ENCODE data around the gene HMCN2. TPM values are rescaled to one million over a fixed set of nuclear protein-coding genes. Genes with fewer than 3 reads are reported as not detected.

The HMCN2 gene
- polyA plus RNA-seq, 1 of the 3 experiments (the other 2 are of a cell fraction) = 0.15 TPM

DNA sequence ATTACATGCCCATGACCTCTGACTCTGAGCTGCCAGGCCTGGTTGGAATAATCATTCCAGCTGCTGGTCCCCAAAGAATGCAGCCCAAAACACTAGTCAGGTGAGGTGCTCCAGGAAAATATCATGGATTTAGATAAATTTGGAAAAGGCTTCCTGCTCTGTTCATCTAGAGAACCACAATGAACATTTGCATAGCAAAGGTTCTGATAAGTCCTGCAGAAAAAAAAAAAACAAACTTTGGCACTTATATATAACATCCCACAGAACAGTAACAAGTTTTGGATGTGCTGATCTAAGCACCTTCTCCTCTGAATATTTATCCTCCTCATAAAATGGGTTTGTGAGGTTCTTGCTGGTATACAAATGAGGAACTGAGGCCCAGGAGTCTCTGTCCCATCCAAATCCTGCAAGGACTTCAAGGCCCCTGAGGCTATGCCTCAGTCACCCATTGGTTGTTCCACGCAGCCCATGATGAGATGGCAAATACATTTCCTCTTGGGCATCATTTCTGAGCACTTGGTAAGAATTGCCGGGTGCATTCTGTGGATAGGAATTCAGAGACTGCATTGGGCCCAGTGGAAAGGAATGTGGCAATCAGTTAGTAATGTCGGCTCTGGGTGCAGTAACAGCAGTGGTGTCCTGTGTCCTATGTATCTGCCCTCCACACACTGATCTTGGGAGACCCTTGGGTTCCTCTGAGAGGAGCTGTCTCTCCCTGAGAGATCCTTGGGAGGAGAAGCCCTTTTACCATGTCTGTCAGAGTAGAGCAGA lies 105.8 kb downstream of the HMCN2 start (continued):
- TF ChIP-seq, protein P1, sequence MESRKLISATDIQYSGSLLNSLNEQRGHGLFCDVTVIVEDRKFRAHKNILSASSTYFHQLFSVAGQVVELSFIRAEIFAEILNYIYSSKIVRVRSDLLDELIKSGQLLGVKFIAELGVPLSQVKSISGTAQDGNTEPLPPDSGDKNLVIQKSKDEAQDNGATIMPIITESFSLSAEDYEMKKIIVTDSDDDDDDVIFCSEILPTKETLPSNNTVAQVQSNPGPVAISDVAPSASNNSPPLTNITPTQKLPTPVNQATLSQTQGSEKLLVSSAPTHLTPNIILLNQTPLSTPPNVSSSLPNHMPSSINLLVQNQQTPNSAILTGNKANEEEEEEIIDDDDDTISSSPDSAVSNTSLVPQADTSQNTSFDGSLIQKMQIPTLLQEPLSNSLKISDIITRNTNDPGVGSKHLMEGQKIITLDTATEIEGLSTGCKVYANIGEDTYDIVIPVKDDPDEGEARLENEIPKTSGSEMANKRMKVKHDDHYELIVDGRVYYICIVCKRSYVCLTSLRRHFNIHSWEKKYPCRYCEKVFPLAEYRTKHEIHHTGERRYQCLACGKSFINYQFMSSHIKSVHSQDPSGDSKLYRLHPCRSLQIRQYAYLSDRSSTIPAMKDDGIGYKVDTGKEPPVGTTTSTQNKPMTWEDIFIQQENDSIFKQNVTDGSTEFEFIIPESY (IDR thresholded peaks at IDR 0.05; ENCODE audit: borderline replicate concordance, low read depth) = no peak
- TF ChIP-seq SIN3A (IDR thresholded peaks at IDR 0.05; ENCODE audit: borderline replicate concordance, low read depth, low read length) (no peak), MXI1 (IDR thresholded peaks at IDR 0.05; ENCODE audit: low read depth, low read length) (no peak), POLR2AphosphoS5 (IDR thresholded peaks at IDR 0.05; ENCODE audit: low read depth, low read length) (no peak)

- Histone ChIP-seq H3K36me3 (replicated peaks in 1 of 2; ENCODE audit: control insufficient read depth in 1 of 2, insufficient read depth in 2 of 2, low read length in 1 of 2) (no peaks in the 10 kb centered on the region), H3K79me2 (ENCODE audit: insufficient read depth) (no peaks in the 10 kb centered on the region), H3K9me3 (no peaks in the 10 kb centered on the region), H3F3A (replicated peaks; ENCODE audit: insufficient read depth) (no peaks in the 10 kb centered on the region), H3K9ac (no peak overlapping the region), H3K4me3 (ENCODE audit: low read depth in 2 of 2, low read length in 1 of 2) (no peak overlapping the region), H2AFZ (ENCODE audit: low read depth) (no peak overlapping the region), H3K4me2 (no peak overlapping the region), H3K4me1 (ENCODE audit: control insufficient read depth in 1 of 2, insufficient read depth in 2 of 2, low read depth in 1 of 2, low read length in 1 of 2) (no peaks in the 10 kb centered on the region; a peak in 1 of 4 replicates), H3K27me3 (ENCODE audit: insufficient read depth) (no peaks in the 10 kb centered on the region), H3K27ac (ENCODE audit: low read depth in 2 of 2, low read length in 1 of 2) (no peak overlapping the region), H4K20me1 (ENCODE audit: insufficient read depth) (no peaks in the 10 kb centered on the region), H3K9me2 (no peaks in the 10 kb centered on the region)
- DNase-seq = no peak
- no peak for TF ChIP-seq RAD21 (IDR thresholded peaks at IDR 0.05; ENCODE audit: low read length)
- ChIA-PET CTCF (no interaction called here), POLR2A (no interaction called here)
- WGBS (ENCODE audit: low lambda C conversion rate) = 61% methylated on average over 3 of the region's 7 CpGs
Measured at GRCh38 chr9:130372057-130372456, 106.5 kb downstream of the HMCN2 start.

GRCh38 chr9:130373679-130374325 lies 108.2 kb downstream of the HMCN2 start:
- no peaks in the 10 kb centered on the region for H3K79me2 ChIP-seq (ENCODE audit: insufficient read depth)
- H3K4me3 ChIP-seq (ENCODE audit: low read depth in 2 of 2, low read length in 1 of 2) = no peak overlapping the region
- H3F3A ChIP-seq (replicated peaks; ENCODE audit: insufficient read depth) = no peaks in the 10 kb centered on the region
- no peaks in the 10 kb centered on the region for H4K20me1 ChIP-seq (ENCODE audit: insufficient read depth)
- H3K9me3 ChIP-seq = no peaks in the 10 kb centered on the region
- WGBS (ENCODE audit: low lambda C conversion rate) = 42% methylated on average over 2 of the region's 2 CpGs
- no peaks in the 10 kb centered on the region for H3K36me3 ChIP-seq (replicated peaks in 1 of 2; ENCODE audit: control insufficient read depth in 1 of 2, insufficient read depth in 2 of 2, low read length in 1 of 2)
- H2AFZ ChIP-seq (ENCODE audit: low read depth) = no peak overlapping the region
- no peaks in the 10 kb centered on the region for H3K4me1 ChIP-seq (ENCODE audit: control insufficient read depth in 1 of 2, insufficient read depth in 2 of 2, low read depth in 1 of 2, low read length in 1 of 2)
- H3K27me3 ChIP-seq (ENCODE audit: insufficient read depth) = no peaks in the 10 kb centered on the region
- no peak overlapping the region for H3K9ac ChIP-seq
- no peaks in the 10 kb centered on the region for H3K9me2 ChIP-seq
- H3K27ac ChIP-seq (ENCODE audit: low read depth in 2 of 2, low read length in 1 of 2) = no peak overlapping the region
- no peak overlapping the region for H3K4me2 ChIP-seq
- DNase-seq = no peak
- POLR2A ChIA-PET = no interaction called here
- CTCF ChIA-PET = no interaction called here
- TF ChIP-seq IRF3 (IDR thresholded peaks at IDR 0.05; ENCODE audit: low read depth, low read length) (no peak), REST (IDR thresholded peaks at IDR 0.05; ENCODE audit: low read depth, low read length) (no peak), CTCF (IDR thresholded peaks at IDR 0.05) (no peak), TCF12 (IDR thresholded peaks at IDR 0.05) (no peak), RXRA (IDR thresholded peaks at IDR 0.05; ENCODE audit: borderline replicate concordance, low read depth) (no peak), FOXJ3 (CRISPR knock-in tag; IDR thresholded peaks at IDR 0.05) (no peak), NFIC (IDR thresholded peaks at IDR 0.05; ENCODE audit: borderline replicate concordance) (no peak), ELF1 (IDR thresholded peaks at IDR 0.05) (no peak), CHD2 (IDR thresholded peaks at IDR 0.05; ENCODE audit: low read length, partially characterized antibody) (no peak), GATA2 (CRISPR knock-in tag; IDR thresholded peaks at IDR 0.05) (no peak), RCOR1 (IDR thresholded peaks at IDR 0.05; ENCODE audit: low read length) (no peak)
